WERI-Rb-1 (cell line): ENCODE results near the gene UBL4A.

Experiments used
- DNase-seq: peaks from one replicate; pipeline ENCODE4 v3.0.0-alpha.2; 2020
- H3K27ac ChIP-seq: fragments of 250-450 bp; sonication (Bioruptor Pico); 2 replicates; pipeline ENCODE4 v1.5.1; 2020; ENCODE audit warnings: mild to moderate bottlenecking, moderate library complexity
- H3K27me3 ChIP-seq: fragments of 250-450 bp; sonication (Bioruptor Pico); 2 replicates; pipeline ENCODE4 v1.5.1; 2021; ENCODE audit warnings: mild to moderate bottlenecking, low read depth, moderate library complexity; ENCODE audit not compliant: insufficient read depth, severe bottlenecking
- H3K36me3 ChIP-seq: fragments of 250-450 bp; sonication (Bioruptor Pico); 2 replicates; pipeline ENCODE4 v1.5.1; 2020; ENCODE audit warnings: mild to moderate bottlenecking, moderate library complexity
- H3K4me3 ChIP-seq: 2 replicates; pipeline ENCODE4 v1.5.1; 2011; ENCODE audit warnings: low read depth, mild to moderate bottlenecking, control low read depth, low read length
- H3K9me3 ChIP-seq: fragments of 250-450 bp; sonication (Bioruptor Pico); 2 replicates; pipeline ENCODE4 v1.5.1; 2021; ENCODE audit warnings: mild to moderate bottlenecking, moderate library complexity; ENCODE audit not compliant: severe bottlenecking
- TF ChIP-seq, protein P1 (sequence below): IDR thresholded peaks from 2 replicates; pipeline ENCODE4 v1.5.1; 2011; ENCODE audit warnings: low read depth, mild to moderate bottlenecking, control low read depth, inconsistent platforms, low read length

The UBL4A gene

GRCh38 chrX:154486396-154487207 is at the start of gene UBL4A:
UBL4A (minus strand) TSS chrX:154486615; CDS start chrX:154486584, 31 bp downstream.
- peaks cover 29% of the 10 kb centered on the region for H3K36me3 ChIP-seq
- H3K27ac ChIP-seq = peak within 1 kb of the TSS; percentile 80
- peak; percentile 81 for DNase-seq
- H3K4me3 ChIP-seq = peak within 1 kb of the TSS; percentile 73
- peaks cover 5% of the 10 kb centered on the region for H3K9me3 ChIP-seq
- peaks cover 4% of the 10 kb centered on the region for H3K27me3 ChIP-seq
- TF ChIP-seq, protein P1, sequence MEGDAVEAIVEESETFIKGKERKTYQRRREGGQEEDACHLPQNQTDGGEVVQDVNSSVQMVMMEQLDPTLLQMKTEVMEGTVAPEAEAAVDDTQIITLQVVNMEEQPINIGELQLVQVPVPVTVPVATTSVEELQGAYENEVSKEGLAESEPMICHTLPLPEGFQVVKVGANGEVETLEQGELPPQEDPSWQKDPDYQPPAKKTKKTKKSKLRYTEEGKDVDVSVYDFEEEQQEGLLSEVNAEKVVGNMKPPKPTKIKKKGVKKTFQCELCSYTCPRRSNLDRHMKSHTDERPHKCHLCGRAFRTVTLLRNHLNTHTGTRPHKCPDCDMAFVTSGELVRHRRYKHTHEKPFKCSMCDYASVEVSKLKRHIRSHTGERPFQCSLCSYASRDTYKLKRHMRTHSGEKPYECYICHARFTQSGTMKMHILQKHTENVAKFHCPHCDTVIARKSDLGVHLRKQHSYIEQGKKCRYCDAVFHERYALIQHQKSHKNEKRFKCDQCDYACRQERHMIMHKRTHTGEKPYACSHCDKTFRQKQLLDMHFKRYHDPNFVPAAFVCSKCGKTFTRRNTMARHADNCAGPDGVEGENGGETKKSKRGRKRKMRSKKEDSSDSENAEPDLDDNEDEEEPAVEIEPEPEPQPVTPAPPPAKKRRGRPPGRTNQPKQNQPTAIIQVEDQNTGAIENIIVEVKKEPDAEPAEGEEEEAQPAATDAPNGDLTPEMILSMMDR = no peak

DNA sequence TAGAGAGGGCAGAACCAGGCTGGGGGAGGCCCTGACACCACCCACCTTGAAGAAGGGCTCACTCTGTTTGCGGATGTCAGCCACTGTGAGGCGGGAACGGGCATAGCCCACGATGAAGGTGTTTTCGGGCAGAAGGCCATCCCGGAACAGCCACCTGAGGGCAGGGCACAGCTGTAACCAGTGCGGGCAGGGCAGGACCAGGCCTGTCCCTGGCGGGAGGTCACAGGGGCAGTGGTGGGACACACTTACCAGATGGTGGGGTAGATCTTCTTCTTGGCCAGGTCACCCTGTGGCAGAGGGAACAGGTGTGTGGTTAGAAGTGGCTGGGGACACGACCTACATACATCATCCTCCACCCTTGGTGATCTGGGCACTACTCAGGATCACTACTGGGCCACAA is 49.5 kb upstream of the UBL4A start:
- peaks cover 9% of the 10 kb centered on the region for H3K27me3 ChIP-seq
- H3K27ac ChIP-seq = peak overlapping the region; percentile 49
- DNase-seq = no peak
- H3K9me3 ChIP-seq = no peaks in the 10 kb centered on the region
- no peak overlapping the region for H3K4me3 ChIP-seq
- H3K36me3 ChIP-seq = peaks cover 84% of the 10 kb centered on the region
- TF ChIP-seq, protein P1 = no peak

DNA sequence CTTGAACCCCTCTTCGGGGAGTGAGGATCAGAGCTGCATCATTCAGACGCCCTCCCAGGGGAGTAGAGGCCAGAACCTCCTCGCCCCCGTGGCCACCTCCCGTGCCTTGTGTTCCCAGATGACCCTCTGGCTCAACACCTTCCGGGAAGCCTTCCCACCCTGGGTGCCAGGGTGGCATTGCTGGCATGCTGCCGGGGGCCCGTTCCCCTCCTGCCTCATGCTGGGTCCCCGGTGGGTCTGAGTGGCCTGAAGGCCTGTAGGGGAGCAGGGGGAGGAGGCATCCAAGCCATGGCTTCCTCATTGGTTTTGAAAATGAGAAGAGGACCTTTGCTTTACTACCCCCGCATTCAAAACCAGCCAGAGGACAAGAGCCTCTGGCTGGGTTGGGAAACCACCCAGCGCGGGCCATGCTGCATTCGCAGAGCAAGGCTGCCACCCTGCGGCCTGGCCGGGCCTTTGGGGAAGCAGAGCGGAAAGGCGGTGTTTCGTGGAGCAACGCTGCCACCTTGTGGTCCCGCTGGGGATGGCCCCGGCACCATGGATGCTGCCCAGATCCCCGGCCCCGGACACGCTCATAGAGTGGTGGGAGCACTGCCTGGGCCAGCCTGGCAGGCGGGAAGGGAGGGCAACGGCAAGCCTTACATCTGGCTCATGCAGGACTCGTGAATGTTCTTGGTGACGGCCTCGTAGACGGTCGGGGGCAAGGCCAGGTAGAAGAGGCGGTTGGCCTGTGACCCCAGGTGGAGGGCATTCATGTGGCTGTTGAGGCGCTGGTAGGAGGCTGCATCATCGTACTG is 48.3 kb upstream of the UBL4A start:
- Histone ChIP-seq H3K9me3 (no peaks in the 10 kb centered on the region), H3K27ac (peak overlapping the region; percentile 49), H3K4me3 (no peak overlapping the region), H3K27me3 (peaks cover 15% of the 10 kb centered on the region), H3K36me3 (peaks cover 84% of the 10 kb centered on the region)
- peak; percentile 91 for DNase-seq
- TF ChIP-seq, protein P1 = peak; percentile 100

DNA sequence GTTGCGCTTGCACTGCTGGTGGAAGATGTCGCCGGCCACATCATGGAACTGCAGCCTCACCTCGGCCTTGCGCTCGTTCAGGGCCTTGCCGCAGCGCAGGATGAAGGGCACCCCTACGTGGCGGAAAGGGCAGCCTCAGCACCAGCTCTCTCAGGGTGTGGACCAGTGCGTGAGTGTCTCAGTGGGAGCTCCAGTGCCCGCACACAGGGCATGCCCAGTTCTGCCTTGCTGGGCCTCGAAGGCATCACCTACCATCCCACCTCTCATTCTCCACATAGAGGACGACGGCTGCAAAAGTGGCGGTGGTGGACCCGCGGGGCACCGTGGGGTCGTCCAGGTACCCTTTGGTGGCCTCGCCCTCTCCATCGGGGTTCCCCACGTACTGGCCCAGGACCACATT is 46.3 kb upstream of the UBL4A start:
- Histone ChIP-seq H3K9me3 (peaks cover 3% of the 10 kb centered on the region), H3K27me3 (peaks cover 20% of the 10 kb centered on the region), H3K27ac (no peak overlapping the region), H3K4me3 (no peak overlapping the region), H3K36me3 (peaks cover 76% of the 10 kb centered on the region)
- no peak for DNase-seq
- TF ChIP-seq, protein P1 = no peak

GRCh38 chrX:154531626-154532025 is 45.2 kb upstream of the UBL4A start:
- Histone ChIP-seq H3K4me3 (no peak overlapping the region), H3K27ac (no peak overlapping the region), H3K27me3 (peaks cover 21% of the 10 kb centered on the region), H3K9me3 (peaks cover 3% of the 10 kb centered on the region), H3K36me3 (peaks cover 65% of the 10 kb centered on the region)
- no peak for DNase-seq
- TF ChIP-seq, protein P1 = no peak
